Activated CD8-positive, alpha-beta memory T cell treated with anti-CD3 and anti-CD28 coated beads for 1 hour (primary cell): ENCODE results near the gene SLC9A7.

Experiments used
- DNase-seq, 2 donors: peaks; one replicate each; pipeline ENCODE4 v3.0.0-alpha.2; 2020; ENCODE audit warnings: low read depth in 1 of 2; ENCODE audit errors: extremely low read depth in 1 of 2

The SLC9A7 gene

DNA sequence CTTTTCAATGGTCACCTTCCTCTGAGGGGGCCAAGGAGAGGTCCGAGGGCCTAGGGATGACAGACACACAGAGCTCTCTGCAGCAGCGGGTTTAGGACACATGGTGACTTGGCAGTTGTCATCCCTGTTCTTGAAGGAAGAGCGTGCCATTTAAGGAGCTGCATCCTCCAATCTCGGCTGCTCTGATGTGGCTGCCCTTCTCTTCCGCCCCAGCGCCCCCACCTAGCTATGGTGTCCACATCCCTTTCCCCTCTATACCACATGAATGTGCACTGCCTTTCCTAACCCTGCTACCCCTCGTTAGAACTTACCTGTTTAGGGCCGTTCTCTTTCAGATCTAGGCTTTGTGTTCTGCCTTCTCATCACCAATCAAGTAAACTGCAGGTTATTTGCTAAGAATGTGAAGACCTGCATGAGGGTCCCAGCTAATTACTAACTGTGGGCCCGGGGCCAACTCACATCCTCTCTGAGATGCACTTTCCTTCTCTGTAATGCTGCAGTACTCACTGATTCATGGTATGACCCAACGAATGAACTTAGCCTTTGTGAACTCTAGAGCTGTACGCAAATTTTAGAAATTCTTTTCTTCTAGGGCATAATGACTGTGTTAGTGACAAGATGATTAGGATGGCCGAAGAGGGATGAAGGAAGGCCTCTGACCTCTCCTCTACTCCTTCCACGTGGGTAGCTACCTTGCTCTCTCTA, 147.1 kb downstream of the SLC9A7 start:
- DNase-seq: no peak

DNA sequence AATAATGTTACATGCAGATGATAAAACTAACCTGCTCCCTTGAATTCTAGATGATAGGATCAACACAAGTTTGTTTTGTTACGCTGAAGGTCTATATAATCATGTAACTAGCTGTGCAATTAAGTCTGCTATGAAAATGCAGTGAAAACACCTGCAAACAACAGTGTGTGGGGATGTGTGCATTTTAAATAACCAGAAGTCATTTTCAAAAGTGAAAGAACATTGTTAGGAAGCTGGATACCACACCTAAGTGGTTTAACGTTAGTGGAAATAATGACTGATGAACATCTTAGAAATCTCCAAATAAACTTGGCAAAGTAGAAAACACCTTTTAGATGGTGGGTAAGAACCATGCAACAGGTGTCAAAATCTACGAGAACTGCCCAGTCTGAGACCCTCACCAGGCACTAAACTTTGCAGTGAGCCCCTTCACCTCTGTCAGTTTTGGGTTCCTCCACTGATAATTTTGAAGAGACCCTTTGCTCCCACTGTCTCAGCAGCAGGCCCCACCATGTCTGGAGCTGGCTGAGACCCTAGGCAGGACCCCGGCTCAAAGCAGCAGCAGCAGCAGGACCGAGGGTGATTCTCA, 148.8 kb downstream of the SLC9A7 start:
- DNase-seq: no peak

DNA sequence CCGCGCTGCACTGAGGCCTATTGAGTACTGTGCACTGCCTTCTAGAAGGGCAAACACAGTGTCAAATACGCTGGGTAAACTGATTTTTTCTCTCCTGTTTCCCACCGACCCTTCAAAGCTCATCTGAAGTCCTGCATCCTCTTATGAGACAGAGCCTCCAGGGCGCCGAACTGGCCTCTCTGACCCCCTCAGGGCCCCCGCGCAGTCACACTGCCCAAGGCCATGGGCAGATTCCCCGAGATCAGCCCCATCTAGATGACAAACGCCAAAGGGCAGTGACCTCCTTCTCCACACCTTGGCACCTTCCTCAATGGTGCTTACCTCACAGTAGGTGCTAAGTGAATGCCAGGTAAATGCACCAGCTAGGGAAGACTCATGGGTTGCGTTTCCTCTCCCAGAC, 151.0 kb downstream of the SLC9A7 start:
- no peak for DNase-seq

DNA sequence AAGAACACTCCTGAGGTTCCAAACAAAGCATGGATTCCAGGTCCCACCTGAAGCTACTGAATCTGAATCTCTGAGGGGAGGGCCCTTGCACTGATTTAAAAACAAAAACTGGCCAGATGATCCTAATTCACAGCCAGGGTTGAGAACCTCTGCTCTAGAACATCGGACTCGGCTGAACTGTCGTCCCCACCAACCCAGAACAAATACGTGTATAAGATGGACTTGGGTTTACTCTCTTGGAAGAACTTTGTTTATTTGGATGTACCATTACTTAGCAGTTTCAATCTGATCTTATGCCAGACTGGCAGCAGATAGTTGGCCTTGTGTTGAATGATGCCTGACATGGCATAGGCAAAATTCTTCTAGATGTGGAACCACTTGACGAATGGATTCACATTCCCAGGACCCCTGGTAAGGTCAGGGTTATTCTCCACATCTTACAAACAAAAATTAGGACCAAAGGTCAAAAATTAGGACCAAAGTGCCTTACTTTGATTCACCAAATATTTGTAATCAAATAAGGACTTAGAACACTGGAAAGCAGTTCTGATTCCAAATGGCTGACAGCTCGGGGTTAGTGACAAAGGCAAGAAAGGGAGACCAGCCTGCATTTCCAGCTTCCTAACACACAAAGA, 156.3 kb downstream of the SLC9A7 start:
- no peak for DNase-seq

DNA sequence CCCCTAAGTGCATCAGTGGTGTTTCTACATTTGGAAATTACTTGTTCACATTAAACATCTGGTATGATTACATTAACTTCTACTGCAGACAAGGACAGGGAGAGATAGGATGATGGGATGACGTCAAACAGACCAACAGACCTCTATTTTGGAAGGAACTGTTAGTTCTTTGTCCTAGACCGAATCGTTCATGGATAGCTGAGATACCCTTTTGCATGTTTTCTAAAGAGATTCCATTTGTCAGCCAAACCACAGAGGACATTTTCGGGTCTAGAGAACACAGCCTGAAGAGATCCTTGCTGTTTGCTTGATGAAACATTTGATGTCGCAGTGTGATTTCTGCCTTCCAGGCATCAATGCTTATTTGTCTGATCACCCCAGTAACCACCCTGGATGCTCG, 157.6 kb downstream of the SLC9A7 start:
- DNase-seq: no peak

DNA sequence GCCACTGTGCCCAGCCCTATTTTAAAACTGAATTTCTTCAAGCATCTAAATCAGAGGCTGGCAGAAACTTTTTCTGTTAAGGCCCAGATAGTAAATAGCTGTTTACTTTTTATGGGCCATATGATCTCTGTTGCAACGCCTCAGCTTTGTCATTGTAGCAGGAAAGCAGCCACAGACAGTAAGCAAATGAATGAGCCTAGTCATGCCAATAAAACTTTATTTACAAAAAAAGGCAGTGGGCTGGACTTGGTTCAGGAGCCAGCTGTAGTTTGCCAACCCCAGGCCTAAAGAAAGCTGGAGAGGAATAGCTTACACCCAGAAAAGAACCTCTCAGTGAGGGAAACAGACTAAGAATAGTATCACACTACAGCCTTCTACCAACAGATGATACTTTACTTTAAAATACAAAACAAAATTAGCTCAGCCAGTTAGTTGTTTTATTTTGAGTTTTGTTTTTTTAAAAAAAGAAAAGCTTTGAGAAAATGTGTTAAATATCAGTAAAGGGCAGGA, 159.8 kb downstream of the SLC9A7 start:
- DNase-seq: no peak

DNA sequence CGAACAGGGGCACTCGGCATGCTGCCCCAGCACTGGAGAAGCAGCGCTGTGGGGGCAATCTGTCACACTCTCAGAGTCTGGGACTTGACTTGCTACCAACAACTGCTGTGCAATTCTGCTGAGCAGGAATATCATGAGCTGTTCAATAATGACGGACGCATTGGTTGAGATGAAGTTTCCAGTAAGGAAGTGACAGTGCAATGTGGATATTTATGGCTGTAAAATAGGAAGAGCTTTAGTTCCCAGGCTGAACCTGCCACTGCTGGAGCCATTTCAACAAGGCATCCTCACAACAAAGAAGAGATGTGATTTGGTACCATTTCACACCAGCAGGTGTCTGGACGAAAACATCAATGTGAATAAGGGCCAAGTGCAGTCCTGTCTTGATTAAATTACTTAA, 161.1 kb downstream of the SLC9A7 start:
- no peak for DNase-seq

DNA sequence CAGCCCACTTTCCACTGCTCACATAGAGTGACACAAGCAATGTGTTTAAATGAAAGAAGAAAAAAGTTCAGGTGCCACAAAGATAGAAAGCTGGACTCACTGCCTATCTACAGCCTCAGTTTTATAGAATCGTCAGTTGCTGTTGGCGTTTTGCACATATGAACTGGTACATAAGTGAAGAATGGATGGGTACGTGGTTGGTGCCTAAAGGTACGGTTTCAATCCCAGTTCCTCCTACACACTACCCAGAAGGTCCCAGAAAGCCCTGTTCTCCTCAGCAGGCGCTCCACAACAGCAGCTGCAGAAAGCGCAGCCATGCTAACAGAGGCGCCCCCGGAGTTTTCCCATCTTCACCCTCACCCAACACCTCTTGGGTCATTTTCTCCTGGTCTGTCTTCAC, 161.7 kb downstream of the SLC9A7 start:
- DNase-seq: no peak

DNA sequence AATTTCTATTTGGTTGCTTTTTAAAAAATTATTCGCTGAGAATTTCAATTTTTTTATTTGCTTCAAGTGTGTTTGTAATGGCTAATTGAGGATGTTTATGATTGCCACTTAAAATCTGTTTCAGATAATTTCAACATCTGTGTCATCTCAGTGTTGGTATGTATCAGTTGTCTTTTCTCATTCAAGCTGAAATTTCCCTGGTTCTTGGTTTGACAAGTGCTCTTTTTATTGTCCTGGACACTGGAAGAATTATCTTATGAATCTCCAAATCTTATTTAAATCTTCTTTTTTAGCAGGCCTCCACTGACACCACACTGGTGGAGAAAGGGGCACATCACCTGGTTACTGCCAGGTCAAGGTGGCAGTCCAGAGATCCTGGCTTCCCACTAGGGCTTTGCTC, 163.8 kb downstream of the SLC9A7 start:
- DNase-seq: no peak

DNA sequence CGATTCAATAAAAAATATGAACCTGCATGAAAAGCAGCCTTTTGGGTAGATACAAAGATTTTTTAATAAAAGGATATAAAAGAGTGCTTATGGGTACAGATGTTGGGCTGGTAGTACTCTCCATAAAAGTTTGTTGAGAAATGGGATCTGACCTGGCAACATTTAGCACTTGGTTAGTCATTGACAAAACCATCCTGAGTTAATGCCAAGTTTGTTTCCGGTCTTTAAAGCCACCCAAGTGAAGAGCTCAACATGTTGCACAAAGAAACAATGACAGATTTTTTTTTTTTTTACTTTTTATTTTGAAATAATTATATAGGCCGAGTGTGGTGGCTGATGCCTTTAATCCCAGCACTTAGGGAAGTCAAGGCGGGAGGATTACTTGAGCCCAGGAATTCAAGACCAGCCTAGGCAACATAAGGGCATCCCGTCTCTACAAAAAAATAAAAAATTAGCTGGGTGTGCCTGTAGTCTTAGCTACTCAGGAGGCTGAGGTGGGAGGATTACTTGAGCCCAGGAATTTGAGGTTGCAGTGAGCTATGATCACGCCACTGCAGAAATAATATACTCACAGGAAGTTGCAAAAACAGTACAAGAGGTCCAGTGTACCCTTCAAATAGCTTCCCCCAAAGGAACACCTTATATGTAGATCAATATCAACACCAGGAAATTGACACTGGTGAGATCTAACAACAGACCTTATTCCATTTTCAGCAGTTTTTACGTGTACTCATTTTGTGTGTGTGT, 168.8 kb downstream of the SLC9A7 start:
- no peak for DNase-seq

DNA sequence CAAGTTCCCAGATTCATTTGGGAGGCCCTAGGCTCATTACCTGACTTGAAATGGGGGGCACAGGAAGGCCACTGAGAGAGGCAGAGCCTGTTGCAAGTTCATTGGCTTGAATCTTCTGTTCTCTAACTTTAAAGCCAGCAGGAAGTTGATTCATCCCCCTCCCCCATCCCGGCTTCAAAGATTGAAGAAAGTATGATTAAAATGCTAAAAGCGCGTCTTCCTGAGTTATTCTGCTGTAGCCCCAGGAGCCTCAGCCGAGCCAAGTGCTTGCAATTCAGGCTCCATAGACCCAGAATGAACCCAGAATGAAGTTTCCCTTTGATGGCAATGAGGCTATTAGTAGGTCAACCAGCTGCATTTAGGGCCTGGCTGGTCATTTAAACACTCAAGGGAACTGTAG, 170.7 kb downstream of the SLC9A7 start:
- DNase-seq: peak in 1 of 2 donors; percentile 10

DNA sequence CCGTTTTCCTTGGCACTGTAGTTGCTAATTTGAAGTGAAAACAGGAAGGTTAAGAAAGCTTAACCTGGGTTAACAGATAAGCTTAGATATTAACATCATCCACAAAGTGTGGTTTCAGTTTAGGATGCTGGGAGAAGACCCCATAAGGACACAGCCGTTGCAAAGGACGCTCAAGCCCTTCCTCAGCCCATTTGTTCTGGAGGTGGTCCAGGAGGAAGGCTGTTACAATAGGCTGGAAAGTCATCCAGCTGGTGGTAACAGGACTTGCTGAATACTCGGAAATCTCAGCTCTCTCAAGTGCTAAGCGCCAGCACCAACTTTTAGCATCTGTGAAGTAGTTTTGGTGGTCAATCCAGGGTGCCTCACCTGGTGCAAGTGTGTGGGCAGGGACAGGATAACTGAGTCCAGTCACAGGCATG, 171.2 kb downstream of the SLC9A7 start:
- DNase-seq: no peak

DNA sequence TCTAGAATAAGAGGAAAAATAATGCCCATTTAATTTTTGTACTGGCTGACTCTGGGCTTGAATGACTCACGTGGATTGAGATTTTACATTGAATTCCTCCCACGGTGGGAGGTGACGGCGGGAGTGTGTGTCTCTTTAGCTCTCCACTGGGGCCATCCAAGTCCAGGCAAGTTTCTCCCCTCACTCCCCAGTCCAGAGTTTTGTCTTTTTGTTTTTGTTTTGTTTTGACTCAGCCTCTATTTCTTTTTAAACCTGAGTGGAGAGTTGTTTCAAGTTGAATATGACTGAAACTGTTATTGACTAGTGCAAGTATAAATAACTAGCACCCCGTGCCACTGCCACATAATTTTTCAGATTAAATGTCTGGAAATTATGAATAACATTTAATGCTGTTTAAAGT, 171.8 kb downstream of the SLC9A7 start:
- no peak for DNase-seq

DNA sequence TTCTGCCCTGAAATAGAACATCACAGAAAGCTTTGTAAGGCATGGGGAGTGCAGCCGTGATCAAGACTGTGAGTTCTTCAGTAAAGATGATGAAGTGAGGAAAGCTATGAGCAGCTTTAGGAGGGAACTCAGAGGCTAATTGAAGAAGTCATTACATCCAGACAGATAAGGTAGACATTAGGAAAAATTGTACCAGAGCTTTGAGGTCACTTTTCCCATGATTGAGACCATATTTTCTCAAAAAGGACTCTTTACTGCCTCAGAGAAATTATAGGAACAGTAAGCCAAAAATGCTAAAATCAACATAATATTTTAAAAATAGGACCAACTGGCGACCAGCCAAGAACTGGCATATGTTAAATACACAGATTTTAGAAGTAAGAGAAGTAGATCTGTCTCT, 174.2 kb downstream of the SLC9A7 start:
- DNase-seq: no peak

DNA sequence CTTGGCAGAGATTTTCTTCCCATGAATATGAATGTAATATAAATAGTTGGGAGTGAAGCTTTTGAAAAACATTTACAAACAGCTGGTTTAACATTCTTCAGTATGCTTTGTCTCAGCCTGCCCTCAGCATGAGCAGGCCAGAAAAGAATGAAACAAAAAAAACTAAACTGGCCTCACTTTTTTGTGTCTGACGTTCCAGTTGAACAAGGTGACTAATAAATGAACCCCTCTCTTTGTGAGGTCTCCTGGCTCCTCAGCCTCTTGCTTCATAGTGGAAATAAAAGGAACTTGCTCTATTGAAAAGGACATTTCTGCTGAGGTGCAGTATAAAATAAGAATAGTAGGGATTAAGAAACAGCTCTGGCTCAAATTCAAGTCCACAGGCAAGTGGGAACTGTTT, 176.0 kb downstream of the SLC9A7 start:
- DNase-seq: no peak

DNA sequence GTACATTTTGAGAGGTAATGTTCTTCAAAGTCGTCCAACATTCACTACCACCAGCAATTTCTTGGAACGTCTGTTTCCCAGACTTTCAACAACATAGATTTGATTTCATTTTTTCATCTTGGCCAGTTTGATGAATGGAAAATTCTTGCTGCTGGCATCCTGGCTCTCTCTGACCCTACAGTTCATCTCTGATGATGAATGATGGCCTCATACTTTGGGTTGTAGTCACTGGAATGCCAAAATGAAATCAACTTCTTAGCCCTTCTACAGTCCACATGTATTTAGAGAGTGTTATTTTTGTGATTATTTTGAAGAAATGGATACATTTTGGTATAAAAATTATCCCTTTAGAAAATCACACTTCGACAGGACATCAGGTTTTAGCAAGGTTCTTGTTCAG, 176.6 kb downstream of the SLC9A7 start:
- no peak for DNase-seq

DNA sequence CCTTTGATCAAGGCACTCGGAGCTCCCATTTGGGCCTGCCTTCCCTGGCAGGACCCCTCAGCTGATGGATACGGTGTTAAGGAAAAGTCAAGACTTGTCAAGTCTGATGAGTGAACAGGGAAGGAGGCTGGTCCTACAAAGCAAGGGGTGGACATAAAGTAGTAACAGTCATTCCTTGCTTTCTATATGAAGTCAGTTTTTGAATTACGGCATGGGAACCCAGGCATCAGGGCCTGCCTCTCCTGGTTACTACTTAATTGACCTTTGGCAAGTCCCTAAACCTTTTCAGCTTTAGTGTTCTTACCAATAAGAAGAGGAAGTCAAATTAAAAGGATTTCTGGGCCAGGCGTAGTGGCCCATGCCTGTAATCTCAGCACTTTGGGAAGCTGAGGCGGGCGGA, 178.3 kb downstream of the SLC9A7 start:
- no peak for DNase-seq

DNA sequence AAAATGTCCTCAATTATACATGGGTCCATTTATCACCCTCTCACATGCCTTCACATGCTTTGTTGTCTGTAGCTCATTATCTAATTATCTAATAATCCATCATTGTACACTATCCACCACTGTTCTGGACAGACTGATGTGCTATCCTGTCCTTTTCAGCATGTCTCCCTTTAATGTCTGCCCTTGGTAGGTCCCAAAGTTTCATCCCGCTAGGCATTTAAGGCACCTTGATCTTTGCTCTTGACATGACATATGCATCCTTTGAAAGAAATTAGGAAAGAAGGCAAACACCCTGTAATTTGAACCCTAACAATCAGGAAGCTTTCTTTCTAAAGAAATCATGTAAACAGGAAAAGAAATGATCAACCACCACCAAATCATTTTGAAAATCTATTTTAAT, 179.7 kb downstream of the SLC9A7 start:
- no peak for DNase-seq

DNA sequence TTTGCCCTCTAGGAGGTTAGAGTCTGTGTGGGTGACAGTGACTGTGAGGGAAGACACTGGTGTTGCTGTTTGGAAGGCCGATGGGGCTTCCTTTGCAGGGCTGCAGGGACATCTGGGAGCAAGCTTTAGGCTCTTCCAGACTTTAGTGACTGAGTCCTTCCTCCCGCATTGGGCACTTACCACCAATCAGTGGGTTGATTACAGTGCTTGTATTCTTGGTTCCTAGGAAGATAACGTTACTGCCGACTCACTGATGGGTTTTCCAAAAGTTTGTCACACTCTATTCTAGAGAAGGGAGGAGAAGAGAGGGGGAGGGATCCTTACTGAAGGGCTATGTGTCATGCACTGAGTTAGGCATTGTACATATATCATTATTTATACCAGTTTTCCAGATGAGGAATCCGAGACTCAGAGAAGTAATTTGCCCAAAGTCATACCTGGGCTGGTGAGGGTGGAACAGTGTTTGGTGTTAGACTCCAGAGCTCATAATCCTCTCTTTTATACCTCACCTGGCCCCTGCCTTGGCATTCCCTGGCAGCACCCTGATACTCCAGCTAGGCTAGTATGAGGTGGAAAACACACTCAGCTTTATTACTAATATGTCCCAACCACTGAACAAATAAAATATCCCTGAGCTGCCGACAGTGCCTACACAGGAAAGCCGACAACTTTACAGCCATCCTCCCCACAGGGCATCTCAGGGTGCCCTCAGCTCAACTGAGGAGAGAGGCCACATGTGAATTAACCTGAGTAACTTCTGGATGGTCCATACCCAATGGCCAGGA, 181.5 kb downstream of the SLC9A7 start:
- no peak for DNase-seq

DNA sequence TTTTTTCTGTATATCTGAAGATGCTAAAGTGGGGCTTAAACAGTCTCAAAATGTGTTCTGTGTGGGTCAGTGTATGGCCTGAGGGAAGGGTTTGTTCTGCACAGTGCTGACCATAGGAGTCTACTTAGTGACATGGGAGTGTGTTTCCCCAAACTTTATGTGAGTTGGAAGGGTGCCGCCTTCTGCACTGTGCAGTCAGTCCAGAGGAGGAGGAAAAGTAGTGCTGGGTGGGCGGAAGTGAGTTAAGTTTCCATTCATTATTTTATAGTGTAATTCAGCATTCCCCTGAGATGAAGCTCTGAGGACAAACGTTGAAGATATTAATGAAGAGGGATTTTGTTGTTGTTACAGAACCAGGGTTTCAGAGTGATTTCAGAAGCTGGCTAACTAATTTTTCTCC, 182.5 kb downstream of the SLC9A7 start:
- no peak for DNase-seq

DNA sequence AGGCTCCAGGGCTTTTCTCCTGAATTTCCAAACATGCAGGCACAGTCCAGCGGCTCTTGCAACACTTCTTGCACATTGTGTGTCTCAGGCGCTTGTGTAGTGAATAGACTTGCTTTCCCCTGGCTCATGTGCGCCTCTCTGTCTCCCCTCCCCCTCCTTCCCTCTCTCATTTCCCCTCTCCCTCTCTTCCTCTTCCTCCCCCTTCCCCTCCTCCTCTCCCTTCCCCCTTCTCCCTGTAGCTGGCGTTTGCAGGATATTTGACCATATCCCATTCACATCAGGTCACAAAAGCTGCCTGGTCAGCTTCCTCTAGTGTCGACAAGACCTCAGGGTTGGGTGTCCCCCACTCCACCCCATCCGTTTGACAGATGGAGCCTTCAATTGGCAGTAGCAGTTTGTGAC, 182.9 kb downstream of the SLC9A7 start:
- DNase-seq: no peak
